ENCODE data around the gene IQGAP2.
A peak's percentile ranks its signal among the peaks of the same experiment; 100 is the strongest.

The IQGAP2 gene

GRCh38 chr5:76385540-76385939, 17.5 kb upstream of the IQGAP2 start:
- Histone ChIP-seq H3K36me3 (ENCODE audit: insufficient read depth, low read length) (no peaks in the 10 kb centered on the region), H3K27me3 (ENCODE audit: control insufficient read depth in 1 of 2, insufficient read depth in 2 of 2, low read length in 2 of 2) (no peaks in the 10 kb centered on the region), H3K27ac (ENCODE audit: low read depth, low read length) (no peak overlapping the region), H3K9ac (ENCODE audit: low read length) (no peak overlapping the region), H3K4me3 (ENCODE audit: low read depth in 1 of 2, low read length in 2 of 2) (no peak overlapping the region), H3K4me1 (ENCODE audit: insufficient read depth, low read length) (no peaks in the 10 kb centered on the region), H3K9me3 (ENCODE audit: low read length) (no peaks in the 10 kb centered on the region)

DNA sequence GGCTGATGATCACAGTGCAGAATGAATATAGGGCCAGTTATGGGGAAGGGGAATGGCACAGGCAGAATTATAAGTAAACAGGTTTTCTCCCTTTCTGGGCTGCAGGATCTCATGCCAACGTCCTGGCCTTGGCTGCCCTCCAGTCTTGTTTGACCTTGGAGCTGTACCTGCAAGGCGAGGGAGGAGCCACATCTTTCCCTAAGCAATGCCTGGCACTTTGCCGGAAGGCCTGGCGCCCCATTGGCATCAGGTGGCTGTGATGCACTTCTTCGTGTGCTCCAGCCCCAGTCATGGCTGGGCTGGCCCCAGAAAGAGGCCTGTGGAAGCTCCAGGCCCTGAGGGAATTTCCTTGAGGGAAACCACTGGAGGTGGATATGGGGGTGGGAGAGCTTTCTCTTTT, 16.7 kb upstream of the IQGAP2 start:
- H3K27me3 ChIP-seq (ENCODE audit: control insufficient read depth in 1 of 2, insufficient read depth in 2 of 2, low read length in 2 of 2), result no peaks in the 10 kb centered on the region
- no peak overlapping the region for H3K27ac ChIP-seq (ENCODE audit: low read depth, low read length)
- no peak overlapping the region for H3K4me3 ChIP-seq (ENCODE audit: low read depth in 1 of 2, low read length in 2 of 2)
- no peaks in the 10 kb centered on the region for H3K36me3 ChIP-seq (ENCODE audit: insufficient read depth, low read length)
- no peak overlapping the region for H3K9ac ChIP-seq (ENCODE audit: low read length)
- no peaks in the 10 kb centered on the region for H3K4me1 ChIP-seq (ENCODE audit: insufficient read depth, low read length)
- no peaks in the 10 kb centered on the region for H3K9me3 ChIP-seq (ENCODE audit: low read length)

DNA sequence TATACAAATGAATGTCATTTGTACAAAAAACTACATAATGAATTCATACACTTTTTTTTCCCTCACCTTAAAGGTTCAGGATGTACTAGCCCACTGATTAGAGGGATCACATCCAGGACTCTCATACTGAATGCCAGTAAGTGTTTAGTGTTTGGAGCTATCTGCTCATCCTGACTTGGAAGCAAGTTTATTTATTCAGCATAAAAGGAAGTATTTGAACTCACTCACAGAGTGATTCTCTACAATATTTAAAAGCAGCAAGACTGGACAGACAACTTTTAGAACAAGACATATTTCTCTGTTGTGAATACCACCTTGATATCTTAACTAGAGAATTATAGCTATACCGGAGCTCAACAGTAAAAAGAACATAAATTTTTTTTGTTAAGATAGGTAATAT, 14.8 kb upstream of the IQGAP2 start:
- Histone ChIP-seq H3K4me3 (ENCODE audit: low read depth in 1 of 2, low read length in 2 of 2) (no peak overlapping the region), H3K9me3 (ENCODE audit: low read length) (no peaks in the 10 kb centered on the region), H3K27ac (ENCODE audit: low read depth, low read length) (no peak overlapping the region), H3K36me3 (ENCODE audit: insufficient read depth, low read length) (no peaks in the 10 kb centered on the region), H3K4me1 (ENCODE audit: insufficient read depth, low read length) (no peaks in the 10 kb centered on the region), H3K9ac (ENCODE audit: low read length) (no peak overlapping the region), H3K27me3 (ENCODE audit: control insufficient read depth in 1 of 2, insufficient read depth in 2 of 2, low read length in 2 of 2) (no peaks in the 10 kb centered on the region)

GRCh38 chr5:76388791-76389512, 14.1 kb upstream of the IQGAP2 start:
- Histone ChIP-seq H3K9ac (ENCODE audit: low read length) (no peak overlapping the region), H3K36me3 (ENCODE audit: insufficient read depth, low read length) (no peaks in the 10 kb centered on the region), H3K4me1 (ENCODE audit: insufficient read depth, low read length) (no peaks in the 10 kb centered on the region), H3K27ac (ENCODE audit: low read depth, low read length) (no peak overlapping the region), H3K4me3 (ENCODE audit: low read depth in 1 of 2, low read length in 2 of 2) (no peak overlapping the region), H3K27me3 (ENCODE audit: control insufficient read depth in 1 of 2, insufficient read depth in 2 of 2, low read length in 2 of 2) (no peaks in the 10 kb centered on the region), H3K9me3 (ENCODE audit: low read length) (no peaks in the 10 kb centered on the region)

DNA sequence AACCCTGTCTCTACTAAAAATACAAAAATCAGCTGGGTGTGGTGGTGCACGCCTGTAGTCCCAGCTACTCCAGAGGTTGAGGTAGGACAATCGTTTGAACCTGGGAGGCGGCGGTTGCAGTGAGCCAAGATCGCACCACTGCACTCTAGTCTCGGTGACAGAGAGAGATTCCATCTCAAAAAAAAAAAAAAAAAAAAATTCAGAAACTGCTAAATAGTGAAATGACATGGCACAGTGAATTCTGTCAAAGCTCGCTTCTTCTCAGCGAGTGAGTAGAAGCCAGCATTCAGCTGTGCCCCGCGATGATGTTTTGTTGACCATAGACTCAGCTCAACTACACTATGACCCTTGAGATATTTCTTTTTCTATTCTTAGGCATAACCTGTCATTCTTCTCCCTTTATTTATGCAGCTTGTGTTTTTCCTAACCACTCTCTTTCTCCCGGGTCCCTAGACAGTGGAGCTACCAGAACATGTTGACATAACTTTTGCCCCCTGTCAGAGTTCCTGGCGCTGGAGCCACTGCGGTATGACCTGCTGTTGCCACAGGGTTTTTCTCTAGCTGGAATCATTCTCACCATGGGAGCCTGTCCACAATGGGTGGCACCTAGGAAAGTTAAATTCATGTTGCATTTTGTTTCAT, 13.5 kb upstream of the IQGAP2 start:
- no peaks in the 10 kb centered on the region for H3K36me3 ChIP-seq (ENCODE audit: insufficient read depth, low read length)
- H3K9me3 ChIP-seq (ENCODE audit: low read length), result no peaks in the 10 kb centered on the region
- no peak overlapping the region for H3K9ac ChIP-seq (ENCODE audit: low read length)
- no peak overlapping the region for H3K27ac ChIP-seq (ENCODE audit: low read depth, low read length)
- H3K4me1 ChIP-seq (ENCODE audit: insufficient read depth, low read length), result no peaks in the 10 kb centered on the region
- H3K27me3 ChIP-seq (ENCODE audit: control insufficient read depth in 1 of 2, insufficient read depth in 2 of 2, low read length in 2 of 2), result no peaks in the 10 kb centered on the region
- H3K4me3 ChIP-seq (ENCODE audit: low read depth in 1 of 2, low read length in 2 of 2), result no peak overlapping the region

DNA sequence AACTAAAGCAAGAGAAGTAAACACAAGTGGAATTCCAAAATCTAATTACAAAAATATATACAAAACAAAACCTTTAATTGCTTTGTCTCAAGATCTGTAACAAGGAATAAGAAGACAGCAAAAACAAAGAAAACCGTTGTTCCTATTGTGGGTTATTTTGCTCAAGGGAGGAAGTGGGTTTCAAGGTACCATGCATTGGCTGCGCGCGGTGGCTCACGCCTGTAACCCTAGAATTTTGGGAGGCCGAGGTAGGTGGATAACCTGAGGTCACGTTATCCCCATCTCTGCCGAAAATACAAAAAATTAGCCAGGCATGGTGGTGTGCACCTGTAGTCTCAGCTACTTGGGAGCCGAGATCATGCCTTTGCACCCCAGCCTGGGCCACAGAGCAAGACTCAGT, 12.1 kb upstream of the IQGAP2 start:
- H3K4me1 ChIP-seq (ENCODE audit: insufficient read depth, low read length), result no peaks in the 10 kb centered on the region

DNA sequence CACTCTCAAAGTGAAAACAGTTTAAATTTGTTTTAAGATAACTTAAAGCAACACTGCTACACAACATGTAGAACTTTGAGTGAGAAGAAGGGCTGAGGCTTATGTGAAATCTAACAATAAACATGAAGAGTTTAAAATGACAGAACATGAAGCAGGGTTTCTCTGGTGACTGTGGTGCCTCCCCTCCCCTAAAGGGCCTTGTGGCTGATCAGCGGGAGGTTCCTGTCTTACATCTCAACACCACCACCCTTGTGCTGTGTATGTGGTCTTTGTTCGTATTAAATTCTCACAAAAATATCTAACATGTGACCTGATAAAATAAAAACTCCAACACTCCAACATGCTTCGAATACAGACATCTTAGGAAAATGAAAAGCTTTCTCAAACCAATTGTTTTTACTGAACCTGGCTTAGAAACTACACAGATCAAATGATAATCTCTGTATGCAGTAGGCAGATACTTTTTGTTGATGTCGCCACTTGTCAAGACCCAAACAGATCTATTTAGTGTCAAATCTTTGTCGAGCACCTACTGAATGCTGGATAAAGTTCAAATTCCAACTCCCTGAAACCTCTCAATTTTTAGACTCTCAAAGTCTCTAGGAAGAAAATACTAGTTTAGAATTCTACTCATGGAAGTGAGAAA, 9.9 kb upstream of the IQGAP2 start:
- H3K9me3 ChIP-seq (ENCODE audit: low read length), result no peaks in the 10 kb centered on the region
- no peak overlapping the region for H3K27ac ChIP-seq (ENCODE audit: low read depth, low read length)
- H3K4me1 ChIP-seq (ENCODE audit: insufficient read depth, low read length), result no peaks in the 10 kb centered on the region
- H3K9ac ChIP-seq (ENCODE audit: low read length), result no peak overlapping the region
- no peaks in the 10 kb centered on the region for H3K36me3 ChIP-seq (ENCODE audit: insufficient read depth, low read length)
- no peaks in the 10 kb centered on the region for H3K27me3 ChIP-seq (ENCODE audit: control insufficient read depth in 1 of 2, insufficient read depth in 2 of 2, low read length in 2 of 2)
- H3K4me3 ChIP-seq (ENCODE audit: low read depth in 1 of 2, low read length in 2 of 2), result no peak overlapping the region

More for the DNA sequence above, 12.1 kb upstream of the IQGAP2 start:
- Histone ChIP-seq H3K27ac (ENCODE audit: low read depth, low read length) (no peak overlapping the region), H3K9ac (ENCODE audit: low read length) (no peak overlapping the region), H3K36me3 (ENCODE audit: insufficient read depth, low read length) (no peaks in the 10 kb centered on the region), H3K4me3 (ENCODE audit: low read depth in 1 of 2, low read length in 2 of 2) (no peak overlapping the region), H3K9me3 (ENCODE audit: low read length) (no peaks in the 10 kb centered on the region), H3K27me3 (ENCODE audit: control insufficient read depth in 1 of 2, insufficient read depth in 2 of 2, low read length in 2 of 2) (no peaks in the 10 kb centered on the region)

DNA sequence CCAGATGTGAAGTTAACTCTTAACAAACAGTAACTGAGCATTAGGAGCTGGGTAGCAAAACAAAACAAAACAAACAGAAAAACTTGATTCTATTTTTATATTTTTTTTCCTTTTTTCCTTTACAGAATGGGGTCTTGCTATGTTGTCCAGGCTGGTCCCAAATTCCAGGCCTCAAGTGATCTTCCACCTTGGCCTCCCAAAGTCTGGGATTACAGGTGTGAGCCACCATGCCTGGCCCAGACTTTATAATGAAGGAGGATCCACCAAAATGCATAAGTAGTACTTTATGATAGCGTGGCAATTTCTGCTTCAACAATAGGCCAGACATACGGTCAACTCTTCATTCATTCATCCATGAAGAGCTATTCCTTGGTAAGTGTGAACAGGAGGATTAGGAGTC, 5.9 kb upstream of the IQGAP2 start:
- peaks cover 0 to 7% of the 10 kb centered on the region in 2 donors for H3K27me3 ChIP-seq (ENCODE audit: control insufficient read depth in 1 of 2, insufficient read depth in 2 of 2, low read length in 2 of 2)
- H3K9ac ChIP-seq (ENCODE audit: low read length), result no peak overlapping the region
- no peaks in the 10 kb centered on the region for H3K36me3 ChIP-seq (ENCODE audit: insufficient read depth, low read length)
- no peaks in the 10 kb centered on the region for H3K9me3 ChIP-seq (ENCODE audit: low read length)
- H3K27ac ChIP-seq (ENCODE audit: low read depth, low read length), result no peak overlapping the region
- peaks cover 4% of the 10 kb centered on the region for H3K4me1 ChIP-seq (ENCODE audit: insufficient read depth, low read length)
- H3K4me3 ChIP-seq (ENCODE audit: low read depth in 1 of 2, low read length in 2 of 2), result no peak overlapping the region

DNA sequence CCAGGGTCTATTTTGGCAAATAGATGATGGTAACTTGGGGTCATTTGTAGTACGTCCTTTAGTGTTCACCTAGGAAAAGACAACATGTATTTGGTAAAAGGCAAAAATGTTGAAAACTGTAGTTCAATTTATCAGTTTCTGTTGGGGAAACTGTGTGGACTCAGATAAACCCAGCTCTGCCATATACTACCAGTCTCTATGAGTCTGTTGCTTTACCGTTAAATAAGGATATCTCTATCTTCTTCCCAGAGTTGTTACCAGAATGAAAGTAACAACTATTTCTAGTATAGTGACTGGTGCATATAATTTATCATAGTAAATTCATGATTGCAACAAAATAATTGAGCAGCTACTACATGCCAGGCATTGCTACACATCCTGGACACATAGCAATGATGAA, 3.8 kb upstream of the IQGAP2 start:
- H3K4me1 ChIP-seq (ENCODE audit: insufficient read depth, low read length), result peaks cover 7% of the 10 kb centered on the region
- H3K9me3 ChIP-seq (ENCODE audit: low read length), result no peaks in the 10 kb centered on the region
- H3K36me3 ChIP-seq (ENCODE audit: insufficient read depth, low read length), result no peaks in the 10 kb centered on the region
- H3K27ac ChIP-seq (ENCODE audit: low read depth, low read length), result no peak overlapping the region
- peaks cover 0 to 11% of the 10 kb centered on the region in 2 donors for H3K27me3 ChIP-seq (ENCODE audit: control insufficient read depth in 1 of 2, insufficient read depth in 2 of 2, low read length in 2 of 2)
- no peak overlapping the region for H3K4me3 ChIP-seq (ENCODE audit: low read depth in 1 of 2, low read length in 2 of 2)
- H3K9ac ChIP-seq (ENCODE audit: low read length), result no peak overlapping the region

GRCh38 chr5:76400466-76400865, 2.6 kb upstream of the IQGAP2 start:
- Histone ChIP-seq H3K36me3 (ENCODE audit: insufficient read depth, low read length) (no peaks in the 10 kb centered on the region), H3K4me1 (ENCODE audit: insufficient read depth, low read length) (peaks cover 7% of the 10 kb centered on the region), H3K27ac (ENCODE audit: low read depth, low read length) (no peak overlapping the region), H3K9me3 (ENCODE audit: low read length) (no peaks in the 10 kb centered on the region), H3K27me3 (ENCODE audit: control insufficient read depth in 1 of 2, insufficient read depth in 2 of 2, low read length in 2 of 2) (peaks cover 0 to 11% of the 10 kb centered on the region in 2 donors), H3K9ac (ENCODE audit: low read length) (no peak overlapping the region), H3K4me3 (ENCODE audit: low read depth in 1 of 2, low read length in 2 of 2) (no peak overlapping the region)

DNA sequence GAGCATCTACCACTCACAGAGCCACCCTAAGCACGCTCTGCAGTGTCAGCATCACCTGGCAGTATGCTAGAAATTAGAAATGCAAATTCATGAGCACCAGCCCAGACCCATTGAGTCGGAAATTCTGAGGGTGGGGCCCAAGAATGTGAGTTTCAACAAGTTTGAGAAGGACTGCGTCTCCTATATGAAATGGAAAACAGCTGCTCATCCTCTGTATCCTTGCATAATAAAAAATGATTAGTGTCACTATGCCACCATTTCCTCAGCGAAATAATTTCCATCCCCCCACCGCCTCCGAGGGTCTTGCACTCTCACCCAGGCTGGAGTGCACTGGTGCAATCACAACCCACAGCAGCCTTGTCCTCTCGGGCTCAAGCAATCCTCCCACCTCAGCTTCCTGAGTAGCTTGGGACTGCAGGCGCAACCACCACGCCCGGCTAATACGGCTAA, 1.3 kb upstream of the IQGAP2 start:
- peaks cover 7% of the 10 kb centered on the region for H3K4me1 ChIP-seq (ENCODE audit: insufficient read depth, low read length)
- no peak overlapping the region for H3K27ac ChIP-seq (ENCODE audit: low read depth, low read length)
- no peak overlapping the region for H3K9ac ChIP-seq (ENCODE audit: low read length)
- no peaks in the 10 kb centered on the region for H3K36me3 ChIP-seq (ENCODE audit: insufficient read depth, low read length)
- H3K4me3 ChIP-seq (ENCODE audit: low read depth in 1 of 2, low read length in 2 of 2), result peak overlapping the region in 1 of 2 donors; percentile 62
- no peaks in the 10 kb centered on the region for H3K9me3 ChIP-seq (ENCODE audit: low read length)
- H3K27me3 ChIP-seq (ENCODE audit: control insufficient read depth in 1 of 2, insufficient read depth in 2 of 2, low read length in 2 of 2), result peaks cover 0 to 11% of the 10 kb centered on the region in 2 donors
